ENCODE results near the gene CYTH1.
"Not testable (repeated sequence)": the region's sequence is repeated elsewhere in the genome, so short reads cannot be mapped to it uniquely, and the experiment has no call there.

The CYTH1 gene

GRCh38 chr17:78689029-78689428 lies 93.0 kb downstream of the CYTH1 start:
- no peak for DNase-seq (ENCODE audit: low read depth)

DNA sequence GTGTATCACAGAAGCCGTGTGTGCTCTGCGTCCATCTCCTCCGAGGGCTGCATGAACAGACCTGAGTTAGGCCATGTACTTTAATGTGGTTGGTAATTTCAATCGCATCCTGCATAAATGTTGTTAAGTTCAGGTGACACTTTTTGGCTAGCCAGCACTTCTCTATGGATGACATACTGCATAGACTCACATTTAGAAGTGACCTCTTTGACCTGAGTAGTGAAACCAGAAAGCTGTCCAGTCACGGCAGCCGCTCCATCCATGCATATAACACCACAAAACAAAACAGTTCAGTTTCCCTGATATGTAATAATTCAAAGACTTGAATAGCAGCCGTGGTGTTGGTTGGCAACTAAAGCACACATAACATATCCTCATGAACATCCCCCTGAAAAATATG lies 94.1 kb downstream of the CYTH1 start:
- DNase-seq (ENCODE audit: low read depth), result no peak

DNA sequence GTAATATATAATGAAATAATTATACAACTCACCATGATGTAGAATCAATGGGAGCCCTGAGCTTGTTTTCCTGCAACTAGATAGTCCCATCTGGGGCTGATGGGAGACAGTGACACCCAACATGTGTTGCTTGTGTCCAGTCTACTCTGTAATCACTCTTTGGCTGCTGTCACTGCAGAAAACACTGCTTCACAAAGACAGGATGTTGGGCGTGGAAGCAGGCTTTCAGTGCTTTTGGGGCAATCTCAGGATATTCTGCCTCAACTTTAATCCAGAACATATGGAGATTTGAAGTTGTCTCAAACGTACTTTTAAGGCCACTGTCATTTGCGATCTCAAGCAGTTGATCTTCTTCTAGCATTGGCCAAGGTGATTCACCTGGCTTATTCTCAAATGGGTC lies 94.9 kb downstream of the CYTH1 start:
- no peak for DNase-seq (ENCODE audit: low read depth)

DNA sequence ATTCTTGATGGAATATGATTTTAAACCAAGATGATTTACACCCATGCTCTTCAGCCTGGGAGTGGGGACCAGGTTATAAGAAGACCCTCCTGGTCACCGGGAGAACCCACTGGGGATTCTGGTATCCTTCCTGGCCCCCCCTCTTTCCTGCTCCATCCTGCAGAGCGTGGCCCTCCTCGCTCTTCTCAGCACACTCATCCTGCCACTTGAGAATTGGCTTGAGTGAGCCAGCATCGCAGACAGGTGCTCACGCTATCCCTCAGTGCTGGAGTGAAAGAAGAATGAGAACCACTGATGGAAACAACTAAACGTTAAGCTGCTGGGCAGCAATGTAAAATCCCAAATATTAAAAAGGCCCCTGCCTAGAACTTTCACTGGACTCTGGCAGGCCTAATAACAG lies 98.0 kb downstream of the CYTH1 start:
- DNase-seq (ENCODE audit: low read depth), result no peak

DNA sequence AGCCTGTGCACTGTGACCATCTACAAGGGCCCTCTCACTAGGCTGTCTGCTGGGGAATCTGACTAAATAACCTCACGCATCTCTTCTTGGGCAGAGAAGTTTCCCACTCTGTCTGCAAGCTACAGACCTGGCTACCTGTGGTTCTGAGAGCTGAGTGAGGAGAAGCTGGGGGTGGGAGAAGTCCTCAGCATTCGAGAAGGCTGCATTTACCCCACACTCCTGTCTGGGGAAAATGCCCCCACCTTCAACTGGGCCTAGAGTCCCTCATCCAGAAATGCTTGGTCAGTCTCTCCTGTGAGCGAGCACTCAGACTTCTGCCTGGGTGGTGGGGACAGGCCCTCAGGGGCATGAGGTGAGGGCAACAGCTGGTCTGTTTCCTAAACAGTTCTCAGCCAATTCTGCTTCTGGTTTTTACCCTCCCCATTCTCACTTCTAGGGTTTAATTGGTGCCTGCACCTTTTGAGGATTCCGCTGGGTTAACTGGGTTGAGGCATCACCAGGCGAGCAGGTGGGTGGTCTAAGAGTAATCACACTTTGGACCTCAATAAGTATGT lies 98.6 kb downstream of the CYTH1 start:
- no peak for DNase-seq (ENCODE audit: low read depth)

GRCh38 chr17:78682363-78682762 lies 99.7 kb downstream of the CYTH1 start:
- DNase-seq (ENCODE audit: low read depth), result no peak

GRCh38 chr17:78680436-78680835 lies 101.6 kb downstream of the CYTH1 start:
- no peak for DNase-seq (ENCODE audit: low read depth)

DNA sequence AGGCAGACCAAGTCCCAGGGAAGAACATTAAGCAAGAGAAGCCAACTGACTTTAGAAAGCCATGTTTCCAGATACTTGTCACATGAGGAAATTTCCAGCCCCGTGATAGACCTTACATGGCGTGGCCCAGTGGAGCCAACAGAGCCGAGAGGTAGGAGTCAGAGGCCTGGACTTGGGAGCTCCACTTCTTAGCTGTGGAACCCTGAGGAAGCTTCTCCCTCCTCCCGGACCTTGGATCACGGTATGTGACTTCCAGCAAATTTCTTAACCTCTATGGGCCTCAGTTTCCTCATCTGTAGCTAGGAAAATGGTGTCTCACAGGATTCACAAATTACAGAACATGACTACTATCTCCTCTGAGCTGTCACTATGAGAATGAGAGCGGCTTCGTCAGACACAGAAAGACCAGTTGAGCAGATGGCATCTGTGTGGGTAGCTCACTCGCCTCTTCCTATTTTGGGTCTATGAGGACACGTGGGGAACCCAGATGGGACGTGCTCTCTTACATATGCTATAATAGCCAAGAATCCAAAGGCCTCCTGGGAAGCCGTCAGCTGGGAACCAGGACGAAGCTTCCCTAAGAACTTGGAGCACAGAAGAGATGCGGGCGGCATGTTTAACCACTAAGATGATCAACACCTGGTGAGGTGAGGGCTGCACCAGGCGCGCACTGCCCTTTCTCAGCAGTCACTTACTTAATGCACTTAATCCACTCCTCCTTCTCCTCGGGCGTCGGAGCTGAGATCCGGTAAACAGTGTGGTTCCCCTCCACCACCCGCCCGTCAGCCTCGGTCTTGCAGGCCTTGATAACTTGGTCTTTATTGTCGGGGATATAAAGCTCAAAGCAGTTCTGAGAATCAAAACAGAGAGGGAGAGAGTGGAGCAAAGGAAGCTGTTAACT lies 102.3 kb downstream of the CYTH1 start:
- no peak for DNase-seq (ENCODE audit: low read depth)

- DNase-seq (ENCODE audit: low read depth), result no peak
Observed at GRCh38 chr17:78678711-78679110, 103.4 kb downstream of the CYTH1 start.

DNA sequence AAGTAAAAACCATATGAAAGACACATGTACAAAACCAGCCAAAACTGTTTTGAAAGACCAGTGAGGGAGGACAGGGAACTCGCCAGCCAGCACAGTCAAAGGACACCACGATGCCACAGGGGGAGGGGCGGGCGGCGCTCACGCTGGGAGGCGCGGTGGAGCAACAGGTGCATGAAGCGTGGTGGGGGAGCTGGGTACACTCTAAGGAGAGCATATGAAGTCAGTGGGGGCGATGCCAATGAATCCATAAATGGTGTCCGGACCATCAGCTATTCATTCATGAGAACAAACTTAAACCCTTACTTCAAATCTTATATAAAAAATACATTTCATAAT lies 103.9 kb downstream of the CYTH1 start:
- DNase-seq (ENCODE audit: low read depth), result no peak

DNA sequence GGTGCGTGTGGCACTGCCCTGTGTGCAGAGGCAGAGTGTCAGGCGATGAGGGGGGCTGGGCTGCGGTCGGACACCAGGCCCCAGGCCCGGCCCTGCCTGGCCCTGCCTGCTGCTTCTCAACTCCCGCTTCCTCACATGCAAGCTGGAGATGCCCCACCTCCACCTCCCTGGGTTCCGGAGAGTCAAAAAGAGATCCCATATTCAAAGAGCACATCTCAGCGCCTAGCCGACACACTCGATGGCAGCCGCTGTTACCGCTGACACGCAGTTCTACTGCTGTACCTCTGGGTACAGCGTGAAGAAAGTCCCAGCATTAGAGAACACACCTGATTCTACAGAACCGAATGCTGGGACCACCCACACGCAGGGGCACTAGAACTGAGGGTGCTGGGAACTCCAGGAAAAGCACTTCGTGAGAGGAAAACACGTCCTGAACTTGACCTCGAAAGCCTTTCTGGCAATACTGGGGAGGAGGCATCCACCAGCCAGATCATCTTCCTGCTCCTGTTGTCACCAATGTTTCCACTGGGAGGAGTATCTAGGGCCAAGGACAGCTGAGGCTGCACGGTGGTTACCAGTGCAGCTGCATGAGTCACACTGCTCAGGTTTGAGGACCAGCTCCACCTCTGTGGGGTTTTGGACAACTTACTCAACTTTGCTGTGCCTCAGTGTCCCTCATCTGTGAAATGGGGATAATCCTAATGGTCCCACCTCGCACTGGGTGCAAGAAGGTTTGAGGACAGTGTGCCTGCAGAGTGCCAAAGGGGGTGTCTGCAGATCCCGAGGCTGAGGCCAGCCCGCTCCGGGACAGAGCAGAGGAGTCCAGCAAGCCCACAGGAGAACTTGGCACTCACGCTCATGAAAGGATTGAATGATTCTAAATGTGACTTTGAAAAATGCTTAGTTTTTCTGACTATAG lies 104.5 kb downstream of the CYTH1 start:
- no peak for DNase-seq (ENCODE audit: low read depth)

GRCh38 chr17:78676412-78677302 lies 105.4 kb downstream of the CYTH1 start:
- DNase-seq (ENCODE audit: low read depth), result no peak

DNA sequence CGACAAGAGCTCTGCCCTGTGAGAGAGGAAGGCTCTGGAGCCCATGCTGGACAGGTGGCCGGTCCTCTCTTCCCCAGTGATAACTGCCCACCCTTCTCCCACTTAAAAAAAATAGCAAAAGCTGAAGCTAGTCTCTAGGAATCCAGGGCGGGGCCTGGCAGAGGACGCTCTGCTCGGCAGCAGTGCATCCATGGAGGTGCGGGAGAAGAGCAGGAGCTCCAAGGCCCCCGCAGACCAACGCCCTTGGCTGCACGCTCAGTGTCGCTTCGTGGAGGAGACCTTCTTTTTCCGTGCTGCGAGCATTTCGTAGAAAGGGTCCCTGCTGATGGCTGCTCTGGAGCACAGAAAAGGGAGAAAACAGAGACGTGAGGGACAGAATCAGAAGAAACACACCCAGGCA lies 106.2 kb downstream of the CYTH1 start:
- no peak for DNase-seq (ENCODE audit: low read depth)

DNA sequence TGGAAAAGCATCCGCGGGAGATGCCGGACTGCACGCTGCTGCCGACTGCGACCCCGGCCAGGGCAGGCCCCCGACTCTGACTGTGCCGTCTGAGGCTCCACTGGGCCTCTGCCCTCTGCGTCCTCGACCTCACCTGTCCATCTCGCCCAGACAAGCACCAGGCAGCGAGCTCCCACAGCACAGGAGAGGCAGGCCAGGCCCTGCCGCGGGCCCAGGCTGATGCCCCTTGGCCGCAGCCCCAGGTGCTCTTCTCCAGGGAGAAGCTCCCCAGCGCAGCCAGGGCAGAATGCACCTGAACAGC lies 106.8 kb downstream of the CYTH1 start:
- no peak for DNase-seq (ENCODE audit: low read depth)

GRCh38 chr17:78674595-78675315 lies 107.3 kb downstream of the CYTH1 start:
- no peak for DNase-seq (ENCODE audit: low read depth)

GRCh38 chr17:78674156-78674555 lies 107.9 kb downstream of the CYTH1 start:
- DNase-seq (ENCODE audit: low read depth), result no peak

- no peak for DNase-seq (ENCODE audit: low read depth)
Observed at GRCh38 chr17:78673395-78673794, 108.7 kb downstream of the CYTH1 start.

DNA sequence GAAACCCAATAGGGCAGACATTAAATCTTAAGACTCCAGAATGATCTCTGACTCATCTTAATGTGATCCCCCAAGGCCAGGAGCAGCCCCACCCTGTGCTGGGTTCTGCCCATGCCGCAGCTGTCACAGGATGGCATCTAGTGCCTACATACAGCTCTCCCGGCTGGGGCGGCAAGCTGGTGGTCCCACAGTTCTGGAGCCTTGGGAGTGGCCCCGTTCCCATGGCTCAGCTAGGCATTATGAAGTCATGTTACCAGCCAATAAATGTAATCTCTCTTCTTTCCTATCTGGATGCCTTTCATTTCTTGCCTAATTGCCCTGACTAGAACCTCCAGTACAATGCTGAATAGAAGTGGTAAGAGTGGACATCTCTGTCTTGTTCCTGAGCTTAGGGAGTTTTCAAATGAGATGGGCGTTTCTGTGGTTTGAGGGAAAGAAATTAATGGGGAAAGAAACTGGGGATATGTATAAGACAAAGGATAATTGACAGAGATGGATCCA lies 109.2 kb downstream of the CYTH1 start:
- no peak for DNase-seq (ENCODE audit: low read depth)

DNA sequence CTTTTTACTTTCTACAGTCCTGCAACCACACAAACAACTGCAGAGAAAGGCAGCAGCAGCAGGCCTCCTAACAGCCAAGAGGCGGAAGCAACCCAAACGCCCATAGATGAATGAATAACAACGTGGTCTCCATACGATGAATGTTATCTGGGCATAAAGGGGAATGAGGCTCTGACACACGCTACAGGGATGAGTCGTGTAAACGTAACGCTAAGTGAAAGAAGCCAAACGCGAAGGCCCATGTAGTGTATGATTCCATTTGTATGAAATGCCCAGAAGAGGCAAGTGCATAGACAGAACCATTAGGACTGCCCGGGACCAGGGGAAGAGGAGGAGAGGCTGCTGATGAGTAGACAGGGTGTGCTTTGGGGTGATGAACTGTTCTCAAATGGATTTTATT lies 110.1 kb downstream of the CYTH1 start:
- no peak for DNase-seq (ENCODE audit: low read depth)

GRCh38 chr17:78671726-78672001 lies 110.4 kb downstream of the CYTH1 start:
- not testable (repeated sequence) for DNase-seq (ENCODE audit: low read depth)

All from CMK (cell line).